Loucy (cell line): Measurements from ENCODE around the gene HSD3B7.

Experiments
- H2AFZ ChIP-seq: fragments of 200-600 bp; sonication (generic); 2 replicates; pipeline ENCODE4 v1.6.0; 2016; ENCODE audit warnings: antibody characterized with exemption, mild to moderate bottlenecking, low read length, moderate library complexity
- H3F3A ChIP-seq: fragments of 200-600 bp; 2 replicates; pipeline ENCODE4 v1.6.0; 2016; ENCODE audit warnings: antibody characterized with exemption, low read depth, mild to moderate bottlenecking
- H3K27me3 ChIP-seq: fragments of 200-600 bp; sonication (generic); 2 replicates; pipeline ENCODE4 v1.6.1; 2014; ENCODE audit warnings: low read length, mild to moderate bottlenecking; ENCODE audit not compliant: insufficient read depth, poor library complexity, severe bottlenecking
- H3K36me3 ChIP-seq: fragments of 200-600 bp; sonication (generic); 2 replicates; pipeline ENCODE4 v1.6.1; 2016; ENCODE audit warnings: low read length; ENCODE audit not compliant: insufficient read depth
- H3K4me1 ChIP-seq: fragments of 200-600 bp; sonication (generic); 2 replicates; pipeline ENCODE4 v1.5.1; 2014; ENCODE audit warnings: low read length, mild to moderate bottlenecking; ENCODE audit not compliant: insufficient read depth, poor library complexity, severe bottlenecking
- H3K4me2 ChIP-seq: fragments of 200-600 bp; sonication (generic); 2 replicates; pipeline ENCODE4 v1.6.0; 2014; ENCODE audit warnings: antibody characterized with exemption, low read length, low read depth, mild to moderate bottlenecking; ENCODE audit not compliant: poor library complexity, severe bottlenecking
- H3K4me3 ChIP-seq: fragments of 200-600 bp; sonication (generic); 2 replicates; pipeline ENCODE4 v1.5.1; 2014; ENCODE audit warnings: low read length, mild to moderate bottlenecking, mixed read lengths; ENCODE audit not compliant: poor library complexity, severe bottlenecking
- H3K79me2 ChIP-seq: fragments of 200-600 bp; sonication (generic); 2 replicates; pipeline ENCODE4 v1.6.1; 2014; ENCODE audit warnings: low read length; ENCODE audit not compliant: insufficient read depth
- H3K9ac ChIP-seq: fragments of 200-600 bp; sonication (generic); 2 replicates; pipeline ENCODE4 v1.6.0; 2014; ENCODE audit warnings: mild to moderate bottlenecking, low read depth, low read length, moderate library complexity; ENCODE audit not compliant: poor library complexity, severe bottlenecking
- H3K9me2 ChIP-seq: fragments of 200-600 bp; sonication (generic); replicated peaks from 2 replicates; pipeline ENCODE4 v1.6.1; 2016; ENCODE audit warnings: low read depth, low read length, mixed read lengths
- H3K9me3 ChIP-seq: fragments of 200-600 bp; sonication (generic); 2 replicates; pipeline ENCODE4 v1.6.1; 2014; ENCODE audit warnings: mild to moderate bottlenecking, antibody characterized with exemption, low read length, low read depth; ENCODE audit not compliant: insufficient read depth
- H4K20me1 ChIP-seq: fragments of 200-600 bp; sonication (generic); 2 replicates; pipeline ENCODE4 v1.6.0; 2014; ENCODE audit warnings: antibody characterized with exemption, low read length, mild to moderate bottlenecking; ENCODE audit not compliant: insufficient read depth, poor library complexity, severe bottlenecking
- CTCF ChIP-seq: fragments of 200-600 bp; sonication (generic); conservative IDR thresholded peaks from 2 replicates; pipeline ENCODE4 v1.5.1; 2014; ENCODE audit warnings: mild to moderate bottlenecking, antibody characterized with exemption, low read length
- EZH2phosphoT487 ChIP-seq: fragments of 200-600 bp; IDR thresholded peaks from 2 replicates; pipeline ENCODE4 v1.6.1; 2018; ENCODE audit warnings: antibody characterized with exemption, mild to moderate bottlenecking, moderate library complexity, borderline replicate concordance

Gene HSD3B7

GRCh38 chr16:30941600-30942425, 43.2 kb upstream of the HSD3B7 start:
- no peaks in the 10 kb centered on the region for H3K27me3 ChIP-seq
- H3K36me3 ChIP-seq, result peaks cover 21% of the 10 kb centered on the region
- H3F3A ChIP-seq, result no peaks in the 10 kb centered on the region
- H3K4me2 ChIP-seq, result peak overlapping the region; percentile 26
- no peak for TF ChIP-seq EZH2phosphoT487
- peak; percentile 89 for TF ChIP-seq CTCF
- H3K4me1 ChIP-seq, result peaks cover 24% of the 10 kb centered on the region
- no peaks in the 10 kb centered on the region for H3K79me2 ChIP-seq
- no peak overlapping the region for H3K9ac ChIP-seq
- H2AFZ ChIP-seq, result no peak overlapping the region
- H4K20me1 ChIP-seq, result no peaks in the 10 kb centered on the region
- no peaks in the 10 kb centered on the region for H3K9me3 ChIP-seq
- no peaks in the 10 kb centered on the region for H3K9me2 ChIP-seq
- peak overlapping the region; percentile 8 for H3K4me3 ChIP-seq

GRCh38 chr16:30942426-30942806, 42.6 kb upstream of the HSD3B7 start:
- no peaks in the 10 kb centered on the region for H3K79me2 ChIP-seq
- H3K4me2 ChIP-seq, result peak overlapping the region; percentile 26
- H3K9ac ChIP-seq, result no peak overlapping the region
- no peaks in the 10 kb centered on the region for H3F3A ChIP-seq
- H3K36me3 ChIP-seq, result peaks cover 25% of the 10 kb centered on the region
- TF ChIP-seq EZH2phosphoT487, result no peak
- TF ChIP-seq CTCF, result no peak
- H4K20me1 ChIP-seq, result no peaks in the 10 kb centered on the region
- H3K9me3 ChIP-seq, result no peaks in the 10 kb centered on the region
- peak overlapping the region; percentile 8 for H3K4me3 ChIP-seq
- no peak overlapping the region for H2AFZ ChIP-seq
- no peaks in the 10 kb centered on the region for H3K9me2 ChIP-seq
- H3K27me3 ChIP-seq, result no peaks in the 10 kb centered on the region
- H3K4me1 ChIP-seq, result peaks cover 18% of the 10 kb centered on the region

GRCh38 chr16:30944352-30944751, 40.7 kb upstream of the HSD3B7 start:
- no peak for TF ChIP-seq EZH2phosphoT487
- no peak for TF ChIP-seq CTCF
- H3K9me3 ChIP-seq, result no peaks in the 10 kb centered on the region
- peaks cover 17% of the 10 kb centered on the region for H3K4me1 ChIP-seq
- H4K20me1 ChIP-seq, result no peaks in the 10 kb centered on the region
- H2AFZ ChIP-seq, result no peak overlapping the region
- no peak overlapping the region for H3K9ac ChIP-seq
- H3K4me2 ChIP-seq, result no peak overlapping the region
- no peaks in the 10 kb centered on the region for H3K9me2 ChIP-seq
- no peaks in the 10 kb centered on the region; the same call in 1 of the 2 replicates for H3K79me2 ChIP-seq
- H3F3A ChIP-seq, result no peaks in the 10 kb centered on the region
- no peak overlapping the region for H3K4me3 ChIP-seq
- H3K36me3 ChIP-seq, result peaks cover 25% of the 10 kb centered on the region
- H3K27me3 ChIP-seq, result peaks cover 3% of the 10 kb centered on the region
